PC-3 (cell line): ENCODE measurements around the gene PGA3. TPM values are rescaled to one million over a fixed set of nuclear protein-coding genes. Genes with fewer than 3 reads are reported as not detected.
"Not testable (repeated sequence)": the region's sequence is repeated elsewhere in the genome, so short reads cannot be mapped to it uniquely, and the experiment has no call there.

ENCODE experiments used
- ATAC-seq: fragments of 200-7000 bp; cut with Tn5 transposase; 2 replicates; pipeline ENCODE4 v1.9.1; 2020; ENCODE audit warnings: mild to moderate bottlenecking, moderate library complexity
- BruUV-seq: library from RNA; stranded (reverse); fragments of 400-500 nt; replicated peaks from 2 replicates; lab custom pipeline; 2021; lab: Mats Ljungman, UMichigan
- CTCF ChIA-PET: fragments of 300-600 bp; sonication (Branson Sonifier 250); formaldehyde crosslinking; loops from one replicate; lab custom pipeline; 2022; ENCODE audit warnings: antibody characterized with exemption; lab: Charles Lee
- POLR2A ChIA-PET: fragments of 300-600 bp; sonication (Branson Sonifier 250); formaldehyde crosslinking; loops from one replicate; lab custom pipeline; 2022; ENCODE audit warnings: antibody characterized with exemption; ENCODE audit not compliant: unreplicated experiment; lab: Charles Lee
- DNase-seq: peaks from one replicate; pipeline ENCODE4 v3.0.0-alpha.2; 2015
- H2AFZ ChIP-seq: fragments of 300-600 bp; sonication (generic); 2 replicates; pipeline ENCODE4 v1.6.0; 2016; ENCODE audit warnings: antibody characterized with exemption, low read length
- H3F3A ChIP-seq: fragments of 300-600 bp; sonication (generic); one replicate; pipeline ENCODE4 v1.6.0; 2017; ENCODE audit warnings: antibody characterized with exemption, low read length, control low read depth, mild to moderate bottlenecking; ENCODE audit not compliant: unreplicated experiment
- H3K27ac ChIP-seq: fragments of 300-600 bp; sonication (generic); 2 replicates; pipeline ENCODE4 v1.5.1; 2016; ENCODE audit warnings: mild to moderate bottlenecking, low read length
- H3K27me3 ChIP-seq: fragments of 300-600 bp; sonication (generic); 2 replicates; pipeline ENCODE4 v1.6.1; 2016; ENCODE audit warnings: low read length, mixed read lengths
- H3K36me3 ChIP-seq: fragments of 300-600 bp; sonication (generic); 2 replicates; pipeline ENCODE4 v1.6.1; 2016; ENCODE audit warnings: low read depth, mixed run types, low read length, mixed read lengths
- H3K4me1 ChIP-seq: fragments of 300-600 bp; sonication (generic); 2 replicates; pipeline ENCODE4 v1.5.1; 2016; ENCODE audit warnings: low read length; ENCODE audit not compliant: insufficient read depth
- H3K4me2 ChIP-seq: fragments of 300-600 bp; sonication (generic); 2 replicates; pipeline ENCODE4 v1.6.0; 2016; ENCODE audit warnings: low read length
- H3K4me3 ChIP-seq: fragments of 300-600 bp; sonication (generic); 2 replicates; pipeline ENCODE4 v1.5.1; 2016; ENCODE audit warnings: mild to moderate bottlenecking, low read length, mixed read lengths
- H3K79me2 ChIP-seq: fragments of 300-600 bp; sonication (generic); 2 replicates; pipeline ENCODE4 v1.6.1; 2017; ENCODE audit warnings: low read length, mixed read lengths
- H3K9ac ChIP-seq: fragments of 300-600 bp; sonication (generic); 2 replicates; pipeline ENCODE4 v1.6.0; 2016; ENCODE audit warnings: mild to moderate bottlenecking, low read length
- H3K9me2 ChIP-seq: fragments of 300-600 bp; sonication (generic); replicated peaks from 2 replicates; pipeline ENCODE4 v1.6.1; 2016; ENCODE audit warnings: mixed run types, low read length, mixed read lengths
- H3K9me3 ChIP-seq: fragments of 300-600 bp; sonication (generic); 2 replicates; pipeline ENCODE4 v1.6.1; 2016; ENCODE audit warnings: low read length, mixed read lengths
- H4K20me1 ChIP-seq: fragments of 300-600 bp; sonication (generic); 2 replicates; pipeline ENCODE4 v1.6.1; 2016; ENCODE audit warnings: low read length, mixed read lengths
- EZH2 ChIP-seq: fragments of 300-600 bp; sonication (generic); IDR thresholded peaks from one replicate; pipeline ENCODE4 v1.6.1; 2017; ENCODE audit warnings: antibody characterized with exemption, mild to moderate bottlenecking, low read length; ENCODE audit not compliant: unreplicated experiment
- EZH2phosphoT487 ChIP-seq: fragments of 300-600 bp; sonication (generic); IDR thresholded peaks from 2 replicates; pipeline ENCODE4 v1.6.1; 2018; ENCODE audit warnings: mild to moderate bottlenecking, antibody characterized with exemption, low read length, borderline replicate concordance
- intact Hi-C: fragments of 100-400 bp; cut with micrococcal nuclease; formaldehyde crosslinking; loops from 2 replicates; pipeline ENCODE4 v1.9.0; 2023
- total RNA-seq: library from RNA; depleted of rRNA; stranded (reverse); fragments of >200 nt; gene quantifications from 2 replicates; pipeline ENCODE4 v1.2.3, GENCODE V29; 2014
- TF ChIP-seq, protein P1 (sequence below): fragments of 300-600 bp; sonication (generic); conservative IDR thresholded peaks from 2 replicates; pipeline ENCODE4 v1.5.1; 2017; ENCODE audit warnings: antibody characterized with exemption, low read depth, mild to moderate bottlenecking, low read length

The PGA3 gene
- total RNA-seq, 1 experiment from 2014 or later = not detected

DNA sequence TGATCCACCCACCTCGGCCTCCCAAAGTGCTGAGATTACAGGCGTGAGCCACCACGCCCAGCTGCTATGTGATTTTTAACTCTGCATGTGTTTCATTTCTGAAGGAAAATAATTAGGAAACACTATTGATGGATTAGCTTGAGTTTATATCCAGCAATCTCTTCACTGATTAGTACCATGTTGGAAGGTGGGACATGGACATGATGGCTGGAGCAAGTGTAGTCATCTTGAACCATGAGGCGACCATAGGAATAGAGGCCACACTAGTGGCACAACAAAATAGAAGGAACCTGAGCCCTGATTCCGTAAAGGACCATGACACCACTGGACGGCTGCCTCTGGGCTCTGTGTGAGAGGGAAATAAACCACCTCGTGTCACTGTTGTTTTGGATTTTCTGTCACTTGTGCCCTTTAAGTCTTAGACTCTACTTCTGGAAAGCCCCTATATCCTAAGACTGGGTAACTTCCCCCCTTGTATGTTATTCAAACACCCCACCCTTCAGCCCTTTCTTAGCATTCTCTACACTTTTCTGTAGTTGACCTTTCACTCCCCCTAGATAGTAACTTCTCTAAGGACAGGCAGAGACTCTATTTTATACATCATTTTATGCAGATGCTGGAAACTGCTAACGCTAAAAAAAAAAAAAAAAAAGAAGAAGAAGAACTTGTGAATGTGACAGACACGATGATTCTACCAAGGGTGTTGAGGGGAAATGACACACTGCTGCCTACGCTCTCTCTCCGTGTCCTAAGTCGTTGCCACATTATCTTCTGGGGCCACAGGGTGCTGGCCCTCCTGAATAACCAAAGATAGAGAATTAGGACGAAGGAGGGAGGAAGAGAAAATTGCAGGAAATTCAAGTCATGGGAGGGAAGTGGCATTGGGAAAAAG, 39.4 kb upstream of the PGA3 start:
- Histone ChIP-seq H3K9me3 (no peaks in the 10 kb centered on the region), H3K4me1 (peaks cover 23% of the 10 kb centered on the region), H3K79me2 (peaks cover 16% of the 10 kb centered on the region), H3K36me3 (no peaks in the 10 kb centered on the region), H2AFZ (no peak overlapping the region), H3K4me3 (no peak overlapping the region), H4K20me1 (no peaks in the 10 kb centered on the region), H3F3A (peaks cover 3% of the 10 kb centered on the region), H3K4me2 (no peak overlapping the region), H3K27me3 (no peaks in the 10 kb centered on the region), H3K27ac (no peak overlapping the region), H3K9me2 (no peaks in the 10 kb centered on the region), H3K9ac (no peak overlapping the region)
- ATAC-seq (no peak), DNase-seq (no peak)
- CTCF ChIA-PET = no interaction called here
- POLR2A ChIA-PET = no interaction called here
- intact Hi-C loops = no loop called here
- TF ChIP-seq EZH2phosphoT487 (no peak), EZH2 (no peak)
- TF ChIP-seq, protein P1, sequence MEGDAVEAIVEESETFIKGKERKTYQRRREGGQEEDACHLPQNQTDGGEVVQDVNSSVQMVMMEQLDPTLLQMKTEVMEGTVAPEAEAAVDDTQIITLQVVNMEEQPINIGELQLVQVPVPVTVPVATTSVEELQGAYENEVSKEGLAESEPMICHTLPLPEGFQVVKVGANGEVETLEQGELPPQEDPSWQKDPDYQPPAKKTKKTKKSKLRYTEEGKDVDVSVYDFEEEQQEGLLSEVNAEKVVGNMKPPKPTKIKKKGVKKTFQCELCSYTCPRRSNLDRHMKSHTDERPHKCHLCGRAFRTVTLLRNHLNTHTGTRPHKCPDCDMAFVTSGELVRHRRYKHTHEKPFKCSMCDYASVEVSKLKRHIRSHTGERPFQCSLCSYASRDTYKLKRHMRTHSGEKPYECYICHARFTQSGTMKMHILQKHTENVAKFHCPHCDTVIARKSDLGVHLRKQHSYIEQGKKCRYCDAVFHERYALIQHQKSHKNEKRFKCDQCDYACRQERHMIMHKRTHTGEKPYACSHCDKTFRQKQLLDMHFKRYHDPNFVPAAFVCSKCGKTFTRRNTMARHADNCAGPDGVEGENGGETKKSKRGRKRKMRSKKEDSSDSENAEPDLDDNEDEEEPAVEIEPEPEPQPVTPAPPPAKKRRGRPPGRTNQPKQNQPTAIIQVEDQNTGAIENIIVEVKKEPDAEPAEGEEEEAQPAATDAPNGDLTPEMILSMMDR = no peak
- BruUV-seq = no TSS peak

DNA sequence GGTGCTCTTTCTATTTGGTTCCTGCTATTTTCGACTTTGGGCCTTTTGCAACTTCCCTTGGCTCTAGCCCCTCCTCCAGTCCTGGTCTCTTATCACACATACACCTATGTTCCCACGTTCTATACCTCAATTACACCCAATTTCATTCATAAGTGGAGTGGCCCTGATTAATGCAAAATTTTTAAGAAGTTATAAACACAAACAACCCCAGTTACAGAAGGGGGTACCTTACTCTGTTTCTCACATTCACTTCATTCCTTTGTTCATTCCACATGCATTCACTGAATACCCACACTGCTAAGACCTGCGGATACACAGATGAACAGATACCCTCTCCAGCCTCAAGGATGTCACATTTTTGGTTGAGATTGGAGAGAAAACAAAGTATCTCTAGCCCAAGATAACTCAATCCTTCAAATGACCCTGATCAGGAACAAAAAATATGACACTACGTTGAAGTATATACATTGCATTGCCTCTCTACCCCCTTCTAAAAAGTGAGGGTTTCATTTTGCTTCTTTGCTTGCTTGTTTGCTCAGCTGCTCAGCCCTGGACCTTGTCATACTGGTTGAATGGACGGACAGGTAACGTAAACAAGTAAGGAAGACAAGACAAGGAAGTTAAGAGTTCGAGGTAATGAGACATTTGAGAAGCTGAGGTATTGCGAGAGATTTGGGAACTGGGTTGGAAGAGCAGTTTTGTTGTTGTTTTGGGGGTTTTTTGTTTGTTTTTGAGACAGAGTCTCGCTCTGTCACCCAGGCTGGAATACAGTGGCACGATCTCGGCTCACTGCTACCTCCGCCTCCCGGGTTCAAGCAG, 38.5 kb upstream of the PGA3 start:
- intact Hi-C loops = no loop called here

DNA sequence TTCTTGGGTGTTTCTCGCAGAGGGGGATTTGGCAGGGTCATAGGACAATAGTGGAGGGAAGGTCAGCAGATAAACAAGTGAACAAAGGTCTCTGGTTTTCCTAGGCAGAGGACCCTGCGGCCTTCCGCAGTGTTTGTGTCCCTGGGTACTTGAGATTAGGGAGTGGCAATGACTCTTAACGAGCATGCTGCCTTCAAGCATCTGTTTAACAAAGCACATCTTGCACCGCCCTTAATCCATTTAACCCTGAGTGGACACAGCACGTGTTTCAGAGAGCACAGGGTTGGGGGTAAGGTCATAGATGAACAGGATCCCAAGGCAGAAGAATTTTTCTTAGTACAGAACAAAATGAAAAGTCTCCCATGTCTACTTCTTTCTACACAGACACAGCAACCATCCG, 37.5 kb upstream of the PGA3 start:
- H3K9me3 ChIP-seq, H3K36me3 ChIP-seq, ATAC-seq, intact Hi-C loops, H3K9ac ChIP-seq, H2AFZ ChIP-seq, BruUV-seq, H3K4me2 ChIP-seq, H3K27me3 ChIP-seq, CTCF ChIA-PET, H3K4me3 ChIP-seq, H4K20me1 ChIP-seq, H3K4me1 ChIP-seq, H3K9me2 ChIP-seq, H3K79me2 ChIP-seq, DNase-seq, H3K27ac ChIP-seq, POLR2A ChIA-PET, H3F3A ChIP-seq: not testable (repeated sequence)

More for the DNA sequence above, 38.5 kb upstream of the PGA3 start:
- no peak overlapping the region for H3K4me3 ChIP-seq
- no peak for ATAC-seq
- POLR2A ChIA-PET = no interaction called here
- no peaks in the 10 kb centered on the region for H3K27me3 ChIP-seq
- H3K27ac ChIP-seq = no peak overlapping the region
- no peaks in the 10 kb centered on the region for H3K9me2 ChIP-seq
- H3K9me3 ChIP-seq = no peaks in the 10 kb centered on the region
- peaks cover 17% of the 10 kb centered on the region for H3K4me1 ChIP-seq
- no peaks in the 10 kb centered on the region for H4K20me1 ChIP-seq
- TF ChIP-seq EZH2 (no peak), EZH2phosphoT487 (no peak)
- TF ChIP-seq, protein P1 = no peak
- DNase-seq = no peak
- H3K36me3 ChIP-seq = no peaks in the 10 kb centered on the region
- H2AFZ ChIP-seq = no peak overlapping the region
- BruUV-seq = no TSS peak
- no peak overlapping the region for H3K4me2 ChIP-seq
- CTCF ChIA-PET = no interaction called here
- peaks cover 12% of the 10 kb centered on the region for H3K79me2 ChIP-seq
- no peak overlapping the region for H3K9ac ChIP-seq
- H3F3A ChIP-seq = no peaks in the 10 kb centered on the region

DNA sequence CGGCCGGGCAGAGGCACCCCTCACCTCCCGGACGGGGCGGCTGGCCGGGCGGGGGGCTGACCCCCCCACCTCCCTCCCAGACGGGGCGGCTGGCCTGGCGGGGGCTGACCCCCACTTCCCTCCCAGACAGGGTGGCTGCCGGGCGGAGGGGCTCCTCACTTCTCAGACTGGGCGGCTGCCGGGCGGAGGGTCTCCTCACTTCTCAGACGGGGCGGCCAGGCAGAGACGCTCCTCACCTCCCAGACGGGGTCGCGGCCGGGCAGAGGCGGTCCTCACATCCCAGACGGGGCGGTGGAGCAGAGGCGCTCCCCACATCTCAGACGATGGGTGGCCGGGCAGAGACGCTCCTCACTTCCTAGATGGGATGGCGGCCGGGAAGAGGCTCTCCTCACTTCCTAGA, 37.0 kb upstream of the PGA3 start:
- H3K27ac ChIP-seq, H3K27me3 ChIP-seq, DNase-seq, H3K4me2 ChIP-seq, POLR2A ChIA-PET, ATAC-seq, H3K9me3 ChIP-seq, CTCF ChIA-PET, H4K20me1 ChIP-seq, H2AFZ ChIP-seq, H3K9ac ChIP-seq, H3K36me3 ChIP-seq, H3K9me2 ChIP-seq, H3F3A ChIP-seq, H3K79me2 ChIP-seq, BruUV-seq, H3K4me3 ChIP-seq, intact Hi-C loops, H3K4me1 ChIP-seq: not testable (repeated sequence)
